GM12878 (cell line): ENCODE data around the gene NEU4. TPM values are rescaled to one million over a fixed set of nuclear protein-coding genes. Genes with fewer than 3 reads are reported as not detected.

Experiments used
- ATAC-seq: fragments of 200-7000 bp; cut with Tn5 transposase; 3 replicates; pipeline ENCODE4 v1.9.1; 2020; ENCODE audit warnings: mild to moderate bottlenecking, moderate library complexity
- BruUV-seq: library from RNA; stranded (reverse); fragments of 400-500 nt; replicated peaks from 2 replicates; lab custom pipeline; 2021; lab: Mats Ljungman, UMichigan
- CTCF ChIA-PET: fragments of 300-600 bp; sonication (Branson Sonifier 250); formaldehyde crosslinking; extraction: SDS; loops from one replicate; lab custom pipeline; 2021; ENCODE audit warnings: inconsistent platforms; lab: Yijun Ruan, JAX
- POLR2A ChIA-PET: fragments of 350-600 bp; formaldehyde crosslinking; extraction: SDS; loops from one replicate; lab custom pipeline; 2021; ENCODE audit warnings: inconsistent platforms; lab: Charles Lee
- RAD21 ChIA-PET: fragments of 300-600 bp; sonication (Branson Sonifier 250); formaldehyde crosslinking; loops from one replicate; lab custom pipeline; 2023; ENCODE audit warnings: antibody characterized with exemption; ENCODE audit not compliant: unreplicated experiment; lab: Charles Lee
- SMC1A ChIA-PET: fragments of 300-600 bp; sonication (Branson Sonifier 250); formaldehyde crosslinking; loops from one replicate; lab custom pipeline; 2023; ENCODE audit not compliant: unreplicated experiment, uncharacterized antibody; lab: Charles Lee
- DNase-seq: peaks from one replicate; pipeline ENCODE4 v3.0.0-alpha.2; 2011; ENCODE audit warnings: low read depth, low spot score
- FAIRE-seq: peaks from 3 replicates; lab custom pipeline; 2011; peaks lifted over from hg19 to GRCh38; lab: Jason Lieb, UNC
- H2AFZ ChIP-seq: 2 replicates; pipeline ENCODE4 v1.6.0; 2011; ENCODE audit warnings: low read depth, low read length, control low read depth; ENCODE audit not compliant: control insufficient read depth
- H3K27ac ChIP-seq: 2 replicates; pipeline ENCODE4 v1.5.1; 2011; ENCODE audit warnings: control low read depth; ENCODE audit not compliant: control insufficient read depth, insufficient read depth
- H3K27me3 ChIP-seq, 2 experiments: replicated peaks in 1 of 2; 2 replicates each; pipeline versions ENCODE4 v1.6.0 to v1.6.1; 2011; ENCODE audit warnings: low read length in 1 of 2; ENCODE audit not compliant: control insufficient read depth in 2 of 2, insufficient read depth in 2 of 2
- H3K36me3 ChIP-seq, 2 experiments: 2 replicates each; pipeline ENCODE4 v1.5.1; 2011; ENCODE audit warnings: low read length in 1 of 2; ENCODE audit not compliant: control insufficient read depth in 2 of 2, insufficient read depth in 2 of 2
- H3K4me1 ChIP-seq: 2 replicates; pipeline ENCODE4 v1.6.1; 2011; ENCODE audit warnings: mild to moderate bottlenecking, low read length, moderate library complexity, mixed read lengths; ENCODE audit not compliant: control insufficient read depth, insufficient read depth
- H3K4me2 ChIP-seq: 2 replicates; pipeline ENCODE4 v1.6.0; 2011; ENCODE audit warnings: control low read depth; ENCODE audit not compliant: control insufficient read depth, insufficient read depth
- H3K4me3 ChIP-seq: fragments of 200-600 bp; sonication (generic); 2 replicates; pipeline ENCODE4 v1.5.1; 2016
- H3K79me2 ChIP-seq: 2 replicates; pipeline ENCODE4 v1.6.0; 2011; ENCODE audit warnings: low read length; ENCODE audit not compliant: control insufficient read depth, insufficient read depth
- H3K9ac ChIP-seq: 2 replicates; pipeline ENCODE4 v1.8.0; 2011; ENCODE audit warnings: low read length, control low read depth, mixed read lengths; ENCODE audit not compliant: control insufficient read depth, insufficient read depth
- H3K9me3 ChIP-seq: replicated peaks from 3 replicates; pipeline ENCODE4 v1.5.1; 2011; ENCODE audit warnings: mild to moderate bottlenecking, low read length; ENCODE audit not compliant: control insufficient read depth, insufficient read depth
- H4K20me1 ChIP-seq: 2 replicates; pipeline ENCODE4 v1.6.0; 2011; ENCODE audit not compliant: control insufficient read depth, insufficient read depth
- CEBPB ChIP-seq, 2 experiments: fragments of 150-350 bp in 1 of 2; IDR thresholded peaks; 2 replicates each; pipeline ENCODE4 v1.6.1; 2012 to 2014; ENCODE audit warnings: low read depth in 2 of 2, low read length in 2 of 2, borderline replicate concordance in 1 of 2, inconsistent platforms in 1 of 2
- CHD1 ChIP-seq: IDR thresholded peaks from 2 replicates; pipeline ENCODE4 v1.6.1; 2012; ENCODE audit warnings: low read depth, low read length, improper control_type of control experiment
- CREB1 ChIP-seq: IDR thresholded peaks from 2 replicates; pipeline ENCODE4 v1.6.1; 2012; ENCODE audit warnings: low read depth, mild to moderate bottlenecking, inconsistent platforms
- ETV6 ChIP-seq, 2 experiments: fragments of 450-650 bp in 1 of 2; IDR thresholded peaks in 1 of 2; conservative IDR thresholded peaks in 1 of 2; 2 replicates each; pipeline ENCODE4 v1.6.1; 2014; ENCODE audit warnings: antibody characterized with exemption in 1 of 2, borderline replicate concordance in 1 of 2, low read depth in 1 of 2, mild to moderate bottlenecking in 1 of 2, moderate library complexity in 1 of 2
- EZH2 ChIP-seq: IDR thresholded peaks from 2 replicates; pipeline ENCODE4 v1.6.1; 2012; ENCODE audit warnings: low read depth, mild to moderate bottlenecking, control low read depth, inconsistent platforms, low read length, borderline replicate concordance; ENCODE audit not compliant: control insufficient read depth
- HDGF ChIP-seq: fragments of 450-650 bp; IDR thresholded peaks from 2 replicates; pipeline ENCODE4 v1.6.1; 2016; ENCODE audit warnings: antibody characterized with exemption
- IKZF1 ChIP-seq: fragments of 450-650 bp; conservative IDR thresholded peaks from 2 replicates; pipeline ENCODE4 v1.6.1; 2017; ENCODE audit warnings: antibody characterized with exemption, mild to moderate bottlenecking
- MEF2B ChIP-seq: fragments of 450-650 bp; IDR thresholded peaks from 2 replicates; pipeline ENCODE4 v1.6.1; 2018; ENCODE audit warnings: mild to moderate bottlenecking, moderate library complexity; ENCODE audit not compliant: partially characterized antibody, poor library complexity, severe bottlenecking
- MLLT1 ChIP-seq: fragments of 450-650 bp; IDR thresholded peaks from 2 replicates; pipeline ENCODE4 v1.6.1; 2016; ENCODE audit warnings: mild to moderate bottlenecking
- NKRF ChIP-seq: fragments of 450-650 bp; conservative IDR thresholded peaks from 2 replicates; pipeline ENCODE4 v1.6.1; 2017; ENCODE audit warnings: mild to moderate bottlenecking, moderate library complexity
- NR2C2 ChIP-seq: IDR thresholded peaks from 2 replicates; pipeline ENCODE4 v1.6.1; 2011; ENCODE audit warnings: borderline replicate concordance, low read depth; ENCODE audit not compliant: control insufficient read depth, insufficient read length
- PAX5 ChIP-seq: IDR thresholded peaks from 2 replicates; pipeline ENCODE4 v1.6.1; 2011; ENCODE audit warnings: low read depth, low read length, borderline replicate concordance
- POLR2A ChIP-seq: IDR thresholded peaks from 2 replicates; pipeline ENCODE4 v1.6.1; 2011; ENCODE audit warnings: low read depth, mild to moderate bottlenecking, low read length
- PRDM15 ChIP-seq: fragments of 450-650 bp; formaldehyde crosslinking; IDR thresholded peaks from 2 replicates; pipeline ENCODE4 v1.4.0; 2020; ENCODE audit warnings: mild to moderate bottlenecking, moderate library complexity
- RELA ChIP-seq: fragments of 450-650 bp; IDR thresholded peaks from 2 replicates; pipeline ENCODE4 v1.8.0; 2014; ENCODE audit warnings: borderline replicate concordance; ENCODE audit not compliant: partially characterized antibody
- STAT1 ChIP-seq: fragments of 450-650 bp; conservative IDR thresholded peaks from 2 replicates; pipeline ENCODE4 v1.6.1; 2014; ENCODE audit warnings: antibody characterized with exemption, mild to moderate bottlenecking
- WGBS: methylation state at CpG from one replicate; pipeline ENCODE4 v1.1.6; 2016; ENCODE audit warnings: low lambda C conversion rate; ENCODE audit not compliant: insufficient replicate concordance, insufficient coverage; ENCODE audit errors: missing lambda C conversion rate; 5-methylcytosine and 5-hydroxymethylcytosine counted together
- in situ Hi-C: fragments of 300-500 bp; cut with MboI; formaldehyde crosslinking; loops from 9 replicates; pipeline ENCODE4 v1.14.3; 2018; ENCODE audit warnings: mixed read lengths
- intact Hi-C: fragments of 100-400 bp; cut with micrococcal nuclease; formaldehyde crosslinking; loops from one replicate; pipeline ENCODE4 v1.14.2; 2022; ENCODE audit not compliant: unreplicated experiment
- polyA plus RNA-seq, 11 experiments: library from polyadenylated mRNA; depleted of rRNA in 4 of 11; unstranded in 6 of 11; stranded (reverse) in 5 of 11; fragments of >200 nt; fragmentation: Nextera tagmentation in 4 of 11; fragmentation: Illumina TruSeq in 1 of 11; extraction: Ambion mirVana in 4 of 11; extraction: Trizol in 1 of 11; gene quantifications; 1 replicate in 1 of 11; 2 replicates in 10 of 11; pipeline versions ENCODE4 v1.2.1 to v1.2.3, GENCODE V29; 2011 to 2016; ENCODE audit warnings: inconsistent platforms in 2 of 11, missing spikeins in 2 of 11, low read depth in 1 of 11
- total RNA-seq, 4 experiments: library from RNA; depleted of rRNA in 3 of 4; stranded (reverse); fragments of >200 nt in 3 of 4; fragmentation: Illumina TruSeq in 1 of 4; extraction: Trizol in 1 of 4; gene quantifications; 2 replicates each; pipeline versions ENCODE4 v1.2.1 to v1.2.3, GENCODE V29; 2013 to 2021

NEU4 gene
- total and polyA plus RNA-seq, 10 of the 15 experiments (the other 5 are each of a cell fraction or from before 2014, with no cell fraction given), result 0.01 to 0.28 (median 0.14) TPM; not detected in 5

GRCh38 chr2:241771286-241772062 is 37.5 kb upstream of the NEU4 start:
- Histone ChIP-seq H3K4me2 (peak overlapping the region; percentile 97), H4K20me1 (no peaks in the 10 kb centered on the region), H3K27me3 (no peaks in the 10 kb centered on the region), H2AFZ (peak overlapping the region; percentile 87), H3K4me1 (peaks cover 15% of the 10 kb centered on the region), H3K36me3 (no peaks in the 10 kb centered on the region), H3K9me3 (no peaks in the 10 kb centered on the region), H3K27ac (peak overlapping the region; percentile 89), H3K4me3 (0 out of 2 replicates have a peak overlapping the region, but pooled peaks have one; percentile 23), H3K9ac (peak overlapping the region; percentile 72), H3K79me2 (no peaks in the 10 kb centered on the region)
- in situ Hi-C loops, result no loop called here
- intact Hi-C loops, result loop anchor here (1.0 kb wide), 1 partner anchor 105 kb away; no protein-coding TSS in a partner anchor
- BruUV-seq, result TSS peak; percentile 81
- POLR2A ChIA-PET, result no interaction called here
- SMC1A ChIA-PET, result interaction anchor here (1.7 kb wide), 1 partner anchor 15 kb away, joined by 7 read pairs; no protein-coding TSS in a partner anchor
- no peak for FAIRE-seq
- no peak for DNase-seq
- CTCF ChIA-PET, result interaction anchor here (1.4 kb wide), 1 partner anchor 107 kb away, joined by 5 read pairs; no protein-coding TSS in a partner anchor
- WGBS, result 92% methylated on average over 35 of the region's 38 CpGs
- RAD21 ChIA-PET, result no interaction called here
- peak; percentile 61 for ATAC-seq
- TF ChIP-seq CEBPB (IDR thresholded peaks at IDR 0.05; ENCODE audit: borderline replicate concordance in 1 of 2, low read depth in 2 of 2, low read length in 2 of 2), result no peak
- TF ChIP-seq RELA, result no peak
- no peak for TF ChIP-seq CREB1
- no peak for TF ChIP-seq NR2C2
- TF ChIP-seq STAT1, result no peak
- no peak for TF ChIP-seq NKRF
- 0 out of 2 replicates have a peak, but pooled peaks have one; percentile 13 for TF ChIP-seq POLR2A
- no peak for TF ChIP-seq PRDM15 (CRISPR knock-in tag)
- TF ChIP-seq HDGF, result peak; percentile 89; the same call in 1 of the 2 replicates
- no peak for TF ChIP-seq MLLT1
- peak; percentile 29 for TF ChIP-seq MEF2B
- no peak for TF ChIP-seq CHD1
- TF ChIP-seq ETV6 (conservative IDR thresholded peaks at IDR 0.05 in 1 of 2, IDR thresholded peaks at IDR 0.05 in 1 of 2; ENCODE audit: borderline replicate concordance in 1 of 2, low read depth in 1 of 2), result no peak
- TF ChIP-seq PAX5, result no peak
- TF ChIP-seq EZH2, result no peak
- TF ChIP-seq IKZF1, result no peak; the same call in 1 of the 2 replicates
